HepG2 (cell line): ENCODE results near the gene BAZ1A. TPM values are rescaled to one million over a fixed set of nuclear protein-coding genes. Genes with fewer than 3 reads are reported as not detected.
A peak's percentile ranks its signal among the peaks of the same experiment; 100 is the strongest.

Source experiments
- BCL6 ChIP-seq: IDR thresholded peaks from 2 replicates; pipeline ENCODE4 v1.6.1; 2016; ENCODE audit warnings: missing genetic modification reagents, missing compliant biosample characterization
- RBM39 ChIP-seq: fragments of 200-400 bp; formaldehyde crosslinking; IDR thresholded peaks from one replicate; pipeline ENCODE4 v1.6.1; 2018; ENCODE audit warnings: antibody characterized with exemption, mild to moderate bottlenecking, low read depth, low read length; ENCODE audit not compliant: poor library complexity, severe bottlenecking
- RFX5 ChIP-seq: IDR thresholded peaks from 2 replicates; pipeline ENCODE4 v1.6.1; 2011; ENCODE audit warnings: low read depth, low read length, improper control_type of control experiment
- SNAI1 ChIP-seq: sonication (generic); formaldehyde crosslinking; IDR thresholded peaks from 2 replicates; pipeline ENCODE4 v1.5.0; 2020; ENCODE audit warnings: mild to moderate bottlenecking, missing genetic modification reagents, borderline replicate concordance
- SRSF9 ChIP-seq: fragments of 200-400 bp; formaldehyde crosslinking; IDR thresholded peaks from 2 replicates; pipeline ENCODE4 v1.6.1; 2018; ENCODE audit warnings: borderline replicate concordance, mild to moderate bottlenecking, low read depth, low read length; ENCODE audit not compliant: insufficient read depth, poor library complexity, severe bottlenecking
- TBX3 ChIP-seq: fragments of 450-650 bp; IDR thresholded peaks from 2 replicates; pipeline ENCODE4 v1.6.1; 2017; ENCODE audit warnings: antibody characterized with exemption, mild to moderate bottlenecking, inconsistent platforms, borderline replicate concordance
- TEAD3 ChIP-seq: optimal IDR thresholded peaks from 2 replicates; pipeline ENCODE3; 2016; ENCODE audit warnings: borderline replicate concordance
- THYN1 ChIP-seq: sonication (generic); formaldehyde crosslinking; IDR thresholded peaks from 2 replicates; pipeline ENCODE4 v1.8.1; 2023; ENCODE audit warnings: low read depth, mild to moderate bottlenecking, moderate library complexity, missing genetic modification reagents, borderline replicate concordance
- ZBTB20 ChIP-seq: sonication (generic); formaldehyde crosslinking; IDR thresholded peaks from 2 replicates; pipeline ENCODE4 v1.8.1; 2023; ENCODE audit warnings: missing genetic modification reagents, low read depth, mild to moderate bottlenecking, borderline replicate concordance
- ZBTB42 ChIP-seq: sonication (generic); formaldehyde crosslinking; IDR thresholded peaks from 2 replicates; pipeline ENCODE4 v1.5.0; 2020; ENCODE audit warnings: mild to moderate bottlenecking, missing genetic modification reagents
- ZBTB8A ChIP-seq: sonication (generic); formaldehyde crosslinking; IDR thresholded peaks from 2 replicates; pipeline ENCODE4 v1.4.0; 2020; ENCODE audit warnings: mild to moderate bottlenecking, low read depth, missing genetic modification reagents, borderline replicate concordance
- ZNF17 ChIP-seq: sonication (generic); formaldehyde crosslinking; IDR thresholded peaks from 2 replicates; pipeline ENCODE4 v1.5.0; 2020; ENCODE audit warnings: mild to moderate bottlenecking, missing genetic modification reagents
- ZNF253 ChIP-seq: sonication (generic); formaldehyde crosslinking; IDR thresholded peaks from 2 replicates; pipeline ENCODE4 v1.8.0; 2022; ENCODE audit warnings: mild to moderate bottlenecking, missing genetic modification reagents, borderline replicate concordance
- ZNF264 ChIP-seq: sonication (generic); formaldehyde crosslinking; IDR thresholded peaks from 2 replicates; pipeline ENCODE4 v1.4.0; 2020; ENCODE audit warnings: missing genetic modification reagents
- ZNF333 ChIP-seq: sonication (generic); formaldehyde crosslinking; IDR thresholded peaks from 2 replicates; pipeline ENCODE4 v1.4.0; 2020; ENCODE audit warnings: mild to moderate bottlenecking, missing genetic modification reagents, borderline replicate concordance
- ZNF33A ChIP-seq: sonication (generic); formaldehyde crosslinking; IDR thresholded peaks from 2 replicates; pipeline ENCODE4 v1.5.1; 2020; ENCODE audit warnings: missing genetic modification reagents, mild to moderate bottlenecking, moderate library complexity, borderline replicate concordance
- ZNF570 ChIP-seq: sonication (generic); formaldehyde crosslinking; IDR thresholded peaks from 2 replicates; pipeline ENCODE4 v1.4.0; 2020; ENCODE audit warnings: mild to moderate bottlenecking, missing genetic modification reagents, borderline replicate concordance
- ZNF672 ChIP-seq: sonication (generic); formaldehyde crosslinking; IDR thresholded peaks from 2 replicates; pipeline ENCODE4 v1.8.1; 2022; ENCODE audit warnings: missing genetic modification reagents
- ZNF749 ChIP-seq: sonication (generic); formaldehyde crosslinking; IDR thresholded peaks from 2 replicates; pipeline ENCODE4 v1.8.0; 2022; ENCODE audit warnings: mild to moderate bottlenecking, missing genetic modification reagents, moderate library complexity, borderline replicate concordance
- ZNF850 ChIP-seq: sonication (generic); formaldehyde crosslinking; conservative IDR thresholded peaks from 2 replicates; pipeline ENCODE4 v1.9.0; 2021; ENCODE audit warnings: mild to moderate bottlenecking, missing genetic modification reagents
- polyA plus RNA-seq, 8 experiments: library from polyadenylated mRNA; depleted of rRNA in 3 of 8; stranded (reverse) in 7 of 8; unstranded in 1 of 8; fragments of >200 nt; fragmentation: Illumina TruSeq in 4 of 8; extraction: Trizol in 4 of 8; gene quantifications; 2 replicates each; pipeline versions ENCODE4 v1.2.1 to v1.2.3, GENCODE V29; 2011 to 2016; ENCODE audit warnings: low read depth in 4 of 8, missing spikeins in 1 of 8, mixed read lengths in 1 of 8; ENCODE audit not compliant: insufficient read depth in 1 of 8
- total RNA-seq, 5 experiments: library from RNA; depleted of rRNA; stranded (reverse); fragments of >200 nt; fragmentation: Illumina TruSeq; extraction: Trizol; gene quantifications; 2 replicates each; pipeline ENCODE4 v1.2.3, GENCODE V29; 2016; ENCODE audit warnings: low read depth in 1 of 5
- TF ChIP-seq, protein P1 (sequence below): sonication (generic); formaldehyde crosslinking; IDR thresholded peaks from 2 replicates; pipeline ENCODE4 v1.8.1; 2023; ENCODE audit warnings: mild to moderate bottlenecking, moderate library complexity, missing genetic modification reagents
- TF ChIP-seq, protein P2 (sequence below): sonication (generic); formaldehyde crosslinking; conservative IDR thresholded peaks from 2 replicates; pipeline ENCODE4 v1.4.0; 2020; ENCODE audit warnings: missing genetic modification reagents
- TF ChIP-seq, protein P3 (sequence below): sonication (generic); formaldehyde crosslinking; conservative IDR thresholded peaks from 2 replicates; pipeline ENCODE4 v1.4.0; 2020; ENCODE audit warnings: missing genetic modification reagents

Gene BAZ1A
- total and polyA plus RNA-seq, 2 of the 13 experiments (the other 11 are each of a cell fraction or from before 2014, with no cell fraction given), result 20.9 to 56.8 TPM

DNA sequence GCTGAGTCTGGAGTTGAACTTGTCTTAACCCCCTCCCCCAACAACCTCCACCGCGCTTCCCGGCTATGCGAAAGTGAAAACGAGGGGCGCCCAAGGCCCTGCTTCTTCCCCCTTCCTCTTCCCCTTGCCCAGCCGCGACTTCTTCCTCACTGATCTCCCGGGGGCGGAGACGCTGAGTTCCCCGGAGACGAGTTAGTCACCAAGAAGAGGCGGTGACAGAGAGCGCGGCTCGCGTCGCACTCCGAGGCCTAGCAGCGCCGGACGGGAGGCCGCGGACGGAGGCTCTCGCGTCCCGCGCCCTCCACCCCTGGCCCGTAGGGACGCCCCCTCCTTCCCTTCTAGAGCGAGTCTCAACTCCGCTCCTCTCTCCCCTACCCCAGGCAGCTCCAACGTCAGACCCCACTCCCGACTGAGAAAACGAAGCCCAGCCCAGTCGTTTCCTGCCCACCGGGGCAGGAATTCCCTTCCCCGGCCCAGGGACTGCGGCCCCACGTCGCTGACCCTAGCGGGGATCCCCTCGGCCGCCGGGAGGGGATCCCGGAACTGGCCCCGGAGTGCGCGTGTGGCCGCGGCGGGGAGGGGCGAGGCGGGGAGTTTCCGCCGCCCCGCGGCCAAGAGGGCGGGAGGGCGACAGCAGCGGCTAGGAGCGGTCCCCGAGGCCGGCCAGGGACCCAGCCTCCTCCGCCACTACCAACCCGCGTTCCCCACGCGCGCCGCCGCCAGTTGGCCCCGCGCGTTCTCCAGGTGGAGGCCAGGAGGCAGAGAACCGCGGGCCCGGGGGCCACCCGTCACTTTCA is 1.4 kb downstream of the BAZ1A start (continued):
- TF ChIP-seq SNAI1 (CRISPR knock-in tag) (peak; percentile 100), THYN1 (CRISPR knock-in tag) (peak; percentile 92; the same call in 1 of the 2 replicates), ZBTB42 (CRISPR knock-in tag) (peak; percentile 97), ZNF672 (no peak), ZBTB20 (CRISPR knock-in tag) (peak; percentile 86), ZNF253 (CRISPR knock-in tag) (peak; percentile 98), TBX3 (no peak), TEAD3 (CRISPR knock-in tag) (no peak), ZNF749 (CRISPR knock-in tag) (peak; percentile 98), BCL6 (peak; percentile 50), ZBTB8A (CRISPR knock-in tag) (peak; percentile 92), ZNF570 (CRISPR knock-in tag) (peak; percentile 60; the same call in 1 of the 2 replicates), RBM39 (no peak), ZNF264 (CRISPR knock-in tag) (no peak; the same call in 1 of the 2 replicates), ZNF33A (CRISPR knock-in tag) (peak; percentile 99; the same call in 1 of the 2 replicates), RFX5 (no peak), ZNF17 (CRISPR knock-in tag) (peak; percentile 97), ZNF333 (CRISPR knock-in tag) (peak; percentile 96; the same call in 1 of the 2 replicates), ZNF850 (CRISPR knock-in tag) (peak; percentile 99), SRSF9 (no peak)
- TF ChIP-seq, protein P1, sequence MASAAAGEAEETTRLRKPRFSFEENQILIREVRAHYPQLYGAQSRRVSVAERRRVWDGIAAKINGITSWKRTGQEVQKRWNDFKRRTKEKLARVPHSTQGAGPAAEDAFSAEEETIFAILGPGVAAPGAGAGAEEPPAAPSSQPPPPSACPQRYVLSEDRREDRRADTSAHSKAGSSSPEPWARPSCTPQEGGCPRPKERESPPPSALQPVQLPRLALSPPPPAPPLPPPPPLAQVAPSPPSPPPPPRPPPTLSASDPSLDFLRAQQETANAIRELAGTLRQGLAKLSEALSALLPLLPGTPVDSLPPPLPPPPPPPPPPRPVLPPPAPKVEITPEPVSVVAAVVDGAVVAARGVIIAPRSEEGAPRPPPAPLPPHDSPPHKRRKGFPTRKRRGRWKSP, result peak; percentile 96
- TF ChIP-seq, protein P2, sequence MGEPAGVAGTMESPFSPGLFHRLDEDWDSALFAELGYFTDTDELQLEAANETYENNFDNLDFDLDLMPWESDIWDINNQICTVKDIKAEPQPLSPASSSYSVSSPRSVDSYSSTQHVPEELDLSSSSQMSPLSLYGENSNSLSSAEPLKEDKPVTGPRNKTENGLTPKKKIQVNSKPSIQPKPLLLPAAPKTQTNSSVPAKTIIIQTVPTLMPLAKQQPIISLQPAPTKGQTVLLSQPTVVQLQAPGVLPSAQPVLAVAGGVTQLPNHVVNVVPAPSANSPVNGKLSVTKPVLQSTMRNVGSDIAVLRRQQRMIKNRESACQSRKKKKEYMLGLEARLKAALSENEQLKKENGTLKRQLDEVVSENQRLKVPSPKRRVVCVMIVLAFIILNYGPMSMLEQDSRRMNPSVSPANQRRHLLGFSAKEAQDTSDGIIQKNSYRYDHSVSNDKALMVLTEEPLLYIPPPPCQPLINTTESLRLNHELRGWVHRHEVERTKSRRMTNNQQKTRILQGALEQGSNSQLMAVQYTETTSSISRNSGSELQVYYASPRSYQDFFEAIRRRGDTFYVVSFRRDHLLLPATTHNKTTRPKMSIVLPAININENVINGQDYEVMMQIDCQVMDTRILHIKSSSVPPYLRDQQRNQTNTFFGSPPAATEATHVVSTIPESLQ (CRISPR knock-in tag), result no peak; the same call in 1 of the 2 replicates
- TF ChIP-seq, protein P3, sequence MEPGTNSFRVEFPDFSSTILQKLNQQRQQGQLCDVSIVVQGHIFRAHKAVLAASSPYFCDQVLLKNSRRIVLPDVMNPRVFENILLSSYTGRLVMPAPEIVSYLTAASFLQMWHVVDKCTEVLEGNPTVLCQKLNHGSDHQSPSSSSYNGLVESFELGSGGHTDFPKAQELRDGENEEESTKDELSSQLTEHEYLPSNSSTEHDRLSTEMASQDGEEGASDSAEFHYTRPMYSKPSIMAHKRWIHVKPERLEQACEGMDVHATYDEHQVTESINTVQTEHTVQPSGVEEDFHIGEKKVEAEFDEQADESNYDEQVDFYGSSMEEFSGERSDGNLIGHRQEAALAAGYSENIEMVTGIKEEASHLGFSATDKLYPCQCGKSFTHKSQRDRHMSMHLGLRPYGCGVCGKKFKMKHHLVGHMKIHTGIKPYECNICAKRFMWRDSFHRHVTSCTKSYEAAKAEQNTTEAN, result peak; percentile 53; the same call in 1 of the 2 replicates
